ENCODE results near the gene CSMD2.

- no peak for TF ChIP-seq SRF (IDR thresholded peaks at IDR 0.05; ENCODE audit: low read depth, low read length)
- TF ChIP-seq CEBPB (IDR thresholded peaks at IDR 0.05; ENCODE audit: low read depth, low read length), result no peak
- TF ChIP-seq EP300 (IDR thresholded peaks at IDR 0.05; ENCODE audit: borderline replicate concordance in 1 of 2, low read depth in 2 of 2, low read length in 2 of 2), result no peak
- TF ChIP-seq ZNF274 (IDR thresholded peaks at IDR 0.05; ENCODE audit: borderline replicate concordance, extremely low read depth, low read length), result no peak
- no peak for TF ChIP-seq CTCF (IDR thresholded peaks at IDR 0.05; ENCODE audit: control extremely low read depth in 1 of 3, insufficient read depth in 1 of 3, low read depth in 1 of 3, low read length in 3 of 3)
- TF ChIP-seq HDAC6 (IDR thresholded peaks at IDR 0.05; ENCODE audit: low read depth, low read length), result no peak
- no peak for TF ChIP-seq MAX (IDR thresholded peaks at IDR 0.05)
- no peak for TF ChIP-seq POLR2A (IDR thresholded peaks at IDR 0.05; ENCODE audit: control extremely low read depth in 1 of 2, low read depth in 2 of 2, low read length in 2 of 2)
These were observed 94.7 kb downstream of the CSMD2 start for GRCh38 chr1:34070201-34070836.
